Endodermal cell (in vitro differentiated cells): ENCODE data around the gene FOXP3. TPM values are rescaled to one million over a fixed set of nuclear protein-coding genes. Genes with fewer than 3 reads are reported as not detected.

Experiments
- DNase-seq: peaks from one replicate; pipeline ENCODE4 v3.0.0-alpha.2; 2017
- H3K27ac ChIP-seq: 2 replicates; pipeline ENCODE4 v1.5.1; 2013; ENCODE audit warnings: mild to moderate bottlenecking, low read depth, low read length, moderate library complexity
- H3K27me3 ChIP-seq: 2 replicates; pipeline ENCODE4 v1.6.1; 2013; ENCODE audit warnings: mild to moderate bottlenecking, low read length, moderate library complexity; ENCODE audit not compliant: insufficient read depth, control insufficient read depth, poor library complexity, severe bottlenecking
- H3K36me3 ChIP-seq: 2 replicates; pipeline ENCODE4 v1.7.0; 2013; ENCODE audit warnings: mild to moderate bottlenecking, low read length, moderate library complexity; ENCODE audit not compliant: control insufficient read depth, insufficient read depth
- H3K4me1 ChIP-seq: one replicate; pipeline ENCODE4 v1.7.0; 2013; ENCODE audit warnings: low read length; ENCODE audit not compliant: control insufficient read depth, insufficient read depth
- H3K4me3 ChIP-seq: 2 replicates; pipeline ENCODE4 v1.5.1; 2013; ENCODE audit warnings: mild to moderate bottlenecking, low read length, moderate library complexity
- H3K9ac ChIP-seq: 2 replicates; pipeline ENCODE4 v1.6.1; 2013; ENCODE audit warnings: mild to moderate bottlenecking, low read length, moderate library complexity; ENCODE audit not compliant: poor library complexity, severe bottlenecking; ENCODE audit errors: extremely low read depth
- H3K9me3 ChIP-seq: 2 replicates; pipeline ENCODE4 v1.6.1; 2013; ENCODE audit warnings: mild to moderate bottlenecking, low read length, moderate library complexity; ENCODE audit not compliant: control insufficient read depth
- H3K27ac Mint-ChIP-seq: 2 replicates; pipeline ENCODE4 v1.8.0; 2020; ENCODE audit warnings: mixed read lengths
- H3K27me3 Mint-ChIP-seq: 2 replicates; pipeline ENCODE4 v1.8.0; 2021; ENCODE audit warnings: mild to moderate bottlenecking, mixed read lengths; ENCODE audit not compliant: insufficient read depth
- H3K36me3 Mint-ChIP-seq: 2 replicates; pipeline ENCODE4 v1.8.0; 2020; ENCODE audit warnings: low read depth, mixed read lengths
- H3K4me1 Mint-ChIP-seq: 2 replicates; pipeline ENCODE4 v1.8.0; 2020; ENCODE audit warnings: mixed read lengths
- H3K4me3 Mint-ChIP-seq: 2 replicates; pipeline ENCODE4 v1.8.0; 2020; ENCODE audit warnings: mild to moderate bottlenecking, moderate library complexity, mixed read lengths
- H3K9me3 Mint-ChIP-seq: 2 replicates; pipeline ENCODE4 v1.8.0; 2020; ENCODE audit warnings: mild to moderate bottlenecking, mixed read lengths
- CTCF ChIP-seq: fragments of 200-600 bp; sonication (generic); conservative IDR thresholded peaks from 2 replicates; pipeline ENCODE4 v1.5.0; 2021; ENCODE audit warnings: antibody characterized with exemption, mild to moderate bottlenecking
- WGBS, 2 experiments: methylation state at CpG; one replicate each; pipeline versions ENCODE4 v1.1.5 to v1.1.7; 2013; ENCODE audit warnings: missing lambda C conversion rate in 2 of 2, mixed read lengths in 1 of 2; ENCODE audit not compliant: insufficient coverage in 1 of 2, insufficient read length in 1 of 2; 5-methylcytosine and 5-hydroxymethylcytosine counted together
- total RNA-seq, 2 donors: library from RNA; stranded (reverse); fragmentation: NEBNext Ultra II Directional in 1 of 2; extraction: Animal tissue kit (Norgen Biotek cat#: 25700) in 1 of 2; gene quantifications; 2 replicates in 1 of 2; 3 replicates in 1 of 2; pipeline ENCODE4 v1.2.1, GENCODE V29; 2021

Gene FOXP3
- total RNA-seq, 2 donors from 2014 or later = 0.53 to 0.77 TPM

- H3K4me3 Mint-ChIP-seq = no peak overlapping the region
- TF ChIP-seq CTCF = no peak
- Histone ChIP-seq H3K9me3 (no peaks in the 10 kb centered on the region), H3K27me3 (no peaks in the 10 kb centered on the region), H3K4me1 (peaks cover 2% of the 10 kb centered on the region), H3K36me3 (no peaks in the 10 kb centered on the region), H3K9ac (no peak overlapping the region), H3K27ac (no peak overlapping the region), H3K4me3 (no peak overlapping the region)
- H3K27me3 Mint-ChIP-seq = no peaks in the 10 kb centered on the region
- H3K9me3 Mint-ChIP-seq = peaks cover 67% of the 10 kb centered on the region
- H3K27ac Mint-ChIP-seq = no peak overlapping the region
- WGBS, 2 experiments = 90 to 100% methylated on average over 1 to 8 of the region's 8 CpGs
- H3K36me3 Mint-ChIP-seq = peaks cover 7% of the 10 kb centered on the region
- peaks cover 6% of the 10 kb centered on the region for H3K4me1 Mint-ChIP-seq
- peak; percentile 6 for DNase-seq
These were observed 8.7 kb upstream of the FOXP3 start for GRCh38 chrX:49273181-49273727.

DNA sequence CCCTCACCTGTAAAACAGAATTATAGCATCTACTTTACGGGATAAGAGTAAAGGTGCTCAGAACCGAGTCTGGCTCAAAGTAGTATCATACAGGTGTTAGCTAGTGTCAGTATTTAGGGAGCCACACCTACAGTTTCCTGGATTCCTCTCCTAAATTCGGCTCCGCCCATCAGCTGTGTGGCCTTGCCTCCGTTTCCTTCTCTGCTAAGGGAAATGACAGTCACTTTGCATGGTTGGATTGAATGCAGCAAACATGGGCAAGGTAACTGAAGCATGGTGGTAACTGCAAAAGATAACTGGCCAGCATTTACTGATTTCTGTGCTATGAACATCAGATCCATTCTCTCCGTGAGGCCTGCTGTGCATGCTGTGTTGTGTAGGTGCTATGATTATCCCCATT lies 7.9 kb upstream of the FOXP3 start:
- Mint-ChIP-seq H3K4me3 (no peak overlapping the region), H3K9me3 (peaks cover 65% of the 10 kb centered on the region), H3K36me3 (peaks cover 7% of the 10 kb centered on the region), H3K4me1 (peaks cover 3% of the 10 kb centered on the region), H3K27me3 (no peaks in the 10 kb centered on the region), H3K27ac (no peak overlapping the region)
- no peak overlapping the region for H3K4me3 ChIP-seq
- H3K4me1 ChIP-seq = peaks cover 2% of the 10 kb centered on the region
- H3K9ac ChIP-seq = no peak overlapping the region
- no peak for DNase-seq
- no peak for TF ChIP-seq CTCF
- WGBS, 2 experiments = 81 to 100% methylated on average over 4 to 6 of the region's 6 CpGs
- no peak overlapping the region for H3K27ac ChIP-seq
- H3K9me3 ChIP-seq = no peaks in the 10 kb centered on the region
- H3K27me3 ChIP-seq = no peaks in the 10 kb centered on the region
- H3K36me3 ChIP-seq = no peaks in the 10 kb centered on the region

GRCh38 chrX:49271341-49271740 lies 6.8 kb upstream of the FOXP3 start:
- Mint-ChIP-seq H3K27ac (peak overlapping the region; percentile 35), H3K9me3 (peaks cover 69% of the 10 kb centered on the region), H3K4me1 (peaks cover 3% of the 10 kb centered on the region), H3K36me3 (peaks cover 7% of the 10 kb centered on the region), H3K27me3 (no peaks in the 10 kb centered on the region), H3K4me3 (peak overlapping the region; percentile 77)
- DNase-seq = no peak
- Histone ChIP-seq H3K27me3 (no peaks in the 10 kb centered on the region), H3K9ac (no peak overlapping the region), H3K27ac (no peak overlapping the region), H3K36me3 (no peaks in the 10 kb centered on the region), H3K4me3 (peak overlapping the region; percentile 71), H3K9me3 (no peaks in the 10 kb centered on the region), H3K4me1 (peaks cover 2% of the 10 kb centered on the region)
- WGBS, 2 experiments = 100% methylated on average over 1 to 2 of the region's 2 CpGs
- TF ChIP-seq CTCF = no peak
